HG03159 (cell line): ENCODE results near the gene VPS37C.

Source experiments
- ATAC-seq: cut with Tn5 transposase; IDR thresholded peaks from one replicate; pipeline ENCODE4 v1.9.1; 2021; ENCODE audit warnings: mild to moderate bottlenecking, moderate library complexity; ENCODE audit not compliant: unreplicated experiment

The VPS37C gene

GRCh38 chr11:61155312-61155711 lies 5.9 kb downstream of the VPS37C start:
- no peak for ATAC-seq

GRCh38 chr11:61154528-61154927 lies 6.7 kb downstream of the VPS37C start:
- ATAC-seq, result no peak

- ATAC-seq, result no peak
Measured at GRCh38 chr11:61153593-61154095, 7.6 kb downstream of the VPS37C start.

- no peak for ATAC-seq
Measured at GRCh38 chr11:61152816-61153592, 8.2 kb downstream of the VPS37C start.

GRCh38 chr11:61151545-61152252 lies 9.5 kb downstream of the VPS37C start:
- ATAC-seq, result no peak

- no peak for ATAC-seq
Measured at GRCh38 chr11:61150706-61151544, 10.3 kb downstream of the VPS37C start.

GRCh38 chr11:61149624-61150615 lies 11.3 kb downstream of the VPS37C start:
- no peak for ATAC-seq

GRCh38 chr11:61147791-61148620 lies 13.2 kb downstream of the VPS37C start:
- ATAC-seq, result no peak

GRCh38 chr11:61147271-61147670 lies 14.0 kb downstream of the VPS37C start:
- no peak for ATAC-seq

GRCh38 chr11:61146416-61146815 lies 14.8 kb downstream of the VPS37C start:
- no peak for ATAC-seq

- no peak for ATAC-seq
Measured at GRCh38 chr11:61145228-61146005, 15.8 kb downstream of the VPS37C start.

- no peak for ATAC-seq
Measured at GRCh38 chr11:61144511-61145179, 16.6 kb downstream of the VPS37C start.

- ATAC-seq, result no peak
Measured at GRCh38 chr11:61142424-61142823, 18.8 kb downstream of the VPS37C start.

GRCh38 chr11:61141601-61142028 lies 19.6 kb downstream of the VPS37C start:
- no peak for ATAC-seq

GRCh38 chr11:61140416-61140815 lies 20.8 kb downstream of the VPS37C start:
- ATAC-seq, result no peak

- ATAC-seq, result no peak
Measured at GRCh38 chr11:61139387-61139786, 21.8 kb downstream of the VPS37C start.

- no peak for ATAC-seq
Measured at GRCh38 chr11:61138935-61139334, 22.3 kb downstream of the VPS37C start.

GRCh38 chr11:61134801-61135257 lies 26.4 kb downstream of the VPS37C start:
- ATAC-seq, result no peak
